Ectodermal cell (in vitro differentiated cells): ENCODE measurements around the gene NRG3.

ENCODE experiments used
- H3K27ac ChIP-seq: 2 replicates; pipeline ENCODE4 v1.7.0; 2013; ENCODE audit warnings: mild to moderate bottlenecking, low read depth, low read length; ENCODE audit not compliant: insufficient read depth, poor library complexity, severe bottlenecking
- H3K27me3 ChIP-seq: 2 replicates; pipeline ENCODE4 v1.7.0; 2013; ENCODE audit warnings: mild to moderate bottlenecking, low read length; ENCODE audit not compliant: insufficient read depth, control insufficient read depth, poor library complexity, severe bottlenecking
- H3K36me3 ChIP-seq: one replicate; pipeline ENCODE4 v1.7.0; 2013; ENCODE audit warnings: low read length; ENCODE audit not compliant: control insufficient read depth, insufficient read depth
- H3K4me1 ChIP-seq: one replicate; pipeline ENCODE4 v1.7.0; 2013; ENCODE audit warnings: low read length; ENCODE audit not compliant: control insufficient read depth, insufficient read depth
- H3K4me3 ChIP-seq: 2 replicates; pipeline ENCODE4 v1.7.0; 2013; ENCODE audit warnings: low read depth, low read length, control low read depth; ENCODE audit not compliant: insufficient read depth
- H3K9me3 ChIP-seq: 2 replicates; pipeline ENCODE4 v1.7.0; 2013; ENCODE audit warnings: mild to moderate bottlenecking, low read length, moderate library complexity; ENCODE audit not compliant: control insufficient read depth
- WGBS, 2 experiments: methylation state at CpG; one replicate each; pipeline ENCODE4 v1.1.7; 2013; ENCODE audit warnings: missing lambda C conversion rate in 2 of 2; 5-methylcytosine and 5-hydroxymethylcytosine counted together

NRG3 gene

DNA sequence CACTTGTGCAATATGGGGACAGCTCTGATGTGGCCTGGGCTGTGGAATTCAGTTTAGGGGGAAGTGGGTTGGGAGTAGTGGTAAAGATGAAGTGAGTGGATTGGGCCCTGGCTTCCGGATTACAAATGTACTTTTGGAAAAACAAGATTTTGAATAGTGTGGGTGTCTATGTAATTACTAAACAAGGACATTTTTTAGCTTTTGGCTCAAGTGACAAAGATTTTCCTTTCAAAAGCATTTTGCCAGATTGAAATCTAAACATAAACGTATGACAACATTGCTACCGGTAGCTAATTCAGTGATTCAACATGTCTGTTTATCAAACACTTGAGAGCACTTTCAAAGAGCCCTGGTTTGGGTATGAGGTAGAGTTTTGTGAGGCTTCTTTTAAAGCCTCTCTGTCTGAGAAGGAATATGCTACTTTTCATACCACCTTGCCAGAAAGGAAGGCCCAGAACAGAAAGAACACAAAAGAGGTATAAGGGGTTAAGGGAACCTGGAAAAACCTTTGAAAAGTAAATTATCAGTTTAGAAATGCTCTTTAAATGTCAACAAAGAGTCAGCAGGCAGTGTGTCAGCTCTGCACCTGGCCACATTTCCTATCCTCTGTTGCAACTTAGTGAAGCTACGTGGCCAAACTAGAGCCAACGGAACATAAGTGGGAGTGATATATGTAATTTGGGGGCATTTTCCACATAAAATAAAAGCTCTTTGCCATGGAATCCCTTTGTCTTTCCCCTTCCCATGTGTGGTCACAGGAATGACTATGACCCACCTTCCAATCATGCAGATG is 516.1 kb downstream of the NRG3 start:
- 89 to 100% methylated on average over 3 to 5 of the region's 5 CpGs for WGBS, 2 experiments
- Histone ChIP-seq H3K4me3 (no peak overlapping the region), H3K9me3 (no peaks in the 10 kb centered on the region), H3K27ac (no peak overlapping the region), H3K27me3 (no peaks in the 10 kb centered on the region), H3K36me3 (no peaks in the 10 kb centered on the region), H3K4me1 (no peaks in the 10 kb centered on the region)

DNA sequence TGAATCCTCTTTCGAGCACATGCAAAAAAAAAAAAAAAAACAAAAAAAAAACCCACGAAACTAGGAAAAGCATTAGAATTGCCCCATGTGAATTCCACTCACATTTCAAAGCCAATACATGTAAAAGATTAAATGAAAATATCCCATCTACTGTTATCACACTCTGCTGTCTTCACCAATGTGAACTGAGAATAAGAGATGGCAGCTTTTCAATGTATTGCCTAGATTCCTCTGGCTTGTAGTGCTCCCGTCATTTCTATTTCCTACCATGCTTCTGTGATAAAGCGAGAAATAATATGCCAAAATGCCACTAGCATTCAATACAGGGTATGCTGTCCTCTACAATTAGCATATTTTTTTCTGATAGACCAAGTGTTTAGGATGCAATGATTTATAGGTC is 517.0 kb downstream of the NRG3 start:
- Histone ChIP-seq H3K9me3 (no peaks in the 10 kb centered on the region), H3K4me3 (no peak overlapping the region), H3K36me3 (no peaks in the 10 kb centered on the region), H3K4me1 (no peaks in the 10 kb centered on the region), H3K27ac (no peak overlapping the region), H3K27me3 (no peaks in the 10 kb centered on the region)
- WGBS, 2 experiments = 90 to 97% methylated on average over 3 of the region's 4 CpGs

DNA sequence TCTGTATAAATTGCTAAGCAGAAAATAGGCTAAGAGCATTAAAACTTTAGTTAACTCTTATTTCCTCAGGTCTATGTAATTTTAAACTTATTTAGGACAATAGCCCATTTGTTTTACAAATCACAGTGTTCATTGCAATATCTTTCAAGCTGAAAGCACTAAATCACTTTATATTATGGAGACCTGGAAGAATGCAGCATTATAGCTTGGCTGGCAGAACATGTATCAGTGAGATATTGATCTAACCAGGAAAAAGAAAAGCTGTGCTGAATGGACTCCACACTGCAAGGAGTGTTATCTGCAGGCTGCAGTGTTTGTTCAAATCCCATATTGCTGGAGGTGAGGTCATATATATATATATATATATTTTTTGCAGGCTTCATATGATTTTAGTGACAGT is 517.5 kb downstream of the NRG3 start:
- Histone ChIP-seq H3K36me3 (no peaks in the 10 kb centered on the region), H3K27me3 (no peaks in the 10 kb centered on the region), H3K4me1 (no peaks in the 10 kb centered on the region), H3K9me3 (no peaks in the 10 kb centered on the region), H3K27ac (no peak overlapping the region), H3K4me3 (no peak overlapping the region)

DNA sequence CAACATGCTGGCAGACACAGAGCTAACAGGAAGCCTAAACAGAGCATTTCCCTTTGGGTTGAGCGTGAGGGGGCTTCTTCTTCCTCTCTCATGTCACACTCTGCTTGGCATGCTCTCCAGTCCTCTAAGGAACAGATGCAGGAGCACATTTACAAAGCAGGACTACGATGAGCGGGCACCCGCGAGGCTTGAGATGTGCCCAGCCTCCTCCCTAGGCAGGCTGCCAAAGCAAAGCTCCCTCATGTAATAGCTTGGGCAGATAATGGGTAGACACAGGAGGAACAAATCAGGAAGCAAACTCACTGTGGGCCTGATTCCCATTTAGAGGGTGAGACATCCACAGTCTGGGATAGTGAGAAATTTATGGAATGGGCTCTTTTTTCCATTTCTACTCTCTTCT is 519.1 kb downstream of the NRG3 start:
- Histone ChIP-seq H3K27ac (no peak overlapping the region), H3K9me3 (no peaks in the 10 kb centered on the region), H3K36me3 (no peaks in the 10 kb centered on the region), H3K4me1 (peaks cover 7% of the 10 kb centered on the region), H3K4me3 (no peak overlapping the region), H3K27me3 (no peaks in the 10 kb centered on the region)
- WGBS, 2 experiments = 98 to 99% methylated on average over 5 of the region's 5 CpGs

DNA sequence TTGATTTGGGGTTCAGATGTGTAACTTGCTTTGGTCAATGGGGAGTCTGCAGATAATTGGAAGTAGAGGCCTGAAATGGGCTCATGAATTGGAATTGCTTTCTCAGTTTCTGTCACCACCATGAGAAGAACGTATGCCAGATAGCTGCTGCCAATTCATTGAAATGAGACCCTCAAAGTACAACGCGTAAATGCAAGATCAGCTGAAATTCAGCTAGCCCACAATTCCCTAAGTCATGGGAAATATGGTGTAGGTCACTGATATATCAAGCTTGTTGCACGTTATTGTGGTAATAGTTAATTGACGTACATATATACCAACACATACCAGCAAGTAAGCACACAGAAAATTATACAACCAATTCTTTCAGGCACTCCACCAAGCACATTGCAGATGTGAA is 520.0 kb downstream of the NRG3 start:
- Histone ChIP-seq H3K9me3 (no peaks in the 10 kb centered on the region), H3K36me3 (no peaks in the 10 kb centered on the region), H3K27me3 (no peaks in the 10 kb centered on the region), H3K4me3 (no peak overlapping the region), H3K27ac (no peak overlapping the region), H3K4me1 (peaks cover 7% of the 10 kb centered on the region)
- 92 to 98% methylated on average over 5 of the region's 5 CpGs for WGBS, 2 experiments

DNA sequence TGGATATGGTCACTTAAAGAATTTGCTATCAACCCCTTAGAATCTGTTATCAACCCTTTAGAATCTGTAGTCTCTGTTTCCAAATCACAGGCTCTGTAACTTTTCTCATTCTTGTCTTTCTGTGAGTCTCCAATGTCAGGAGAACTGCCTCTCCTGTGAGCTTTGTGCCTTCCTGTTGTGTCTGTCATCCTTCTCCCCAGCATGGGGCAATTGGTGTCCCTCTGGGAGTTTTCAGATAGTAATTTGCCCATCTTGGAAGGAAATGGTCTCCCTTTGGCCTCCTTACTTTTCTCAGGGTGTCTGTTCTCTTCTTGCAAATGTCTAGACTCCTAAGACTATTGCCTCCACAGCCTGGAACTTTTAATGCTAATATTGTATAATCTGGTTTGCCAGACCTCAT is 521.9 kb downstream of the NRG3 start:
- no peak overlapping the region for H3K27ac ChIP-seq

DNA sequence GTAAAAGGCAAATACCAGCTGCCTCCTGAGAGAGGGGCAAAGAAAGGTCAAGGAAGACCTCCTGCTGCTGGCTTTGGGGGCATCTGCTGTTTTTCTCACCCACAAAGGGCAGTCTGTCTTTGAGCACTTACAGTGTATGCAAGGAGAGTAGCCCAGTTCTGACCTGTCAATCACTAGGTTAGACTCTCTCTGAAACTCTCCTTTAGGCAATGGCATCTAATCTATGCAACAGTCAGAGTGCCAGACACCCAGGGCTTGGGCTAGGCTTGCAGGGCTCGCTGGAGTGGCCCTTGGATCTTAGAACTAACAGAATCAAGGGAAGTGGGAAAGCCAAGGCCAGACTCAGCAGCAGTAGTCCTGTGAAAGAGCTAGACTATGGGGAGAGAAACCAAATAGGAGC is 522.9 kb downstream of the NRG3 start:
- Histone ChIP-seq H3K27ac (no peak overlapping the region), H3K4me3 (no peak overlapping the region), H3K4me1 (peaks cover 7% of the 10 kb centered on the region), H3K27me3 (no peaks in the 10 kb centered on the region), H3K36me3 (no peaks in the 10 kb centered on the region), H3K9me3 (no peaks in the 10 kb centered on the region)
- WGBS, 2 experiments = 35 to 44% methylated on average over 1 of the region's 1 CpG

More for the DNA sequence above, 521.9 kb downstream of the NRG3 start:
- Histone ChIP-seq H3K4me3 (no peak overlapping the region), H3K9me3 (no peaks in the 10 kb centered on the region), H3K36me3 (no peaks in the 10 kb centered on the region), H3K4me1 (peaks cover 7% of the 10 kb centered on the region), H3K27me3 (no peaks in the 10 kb centered on the region)

DNA sequence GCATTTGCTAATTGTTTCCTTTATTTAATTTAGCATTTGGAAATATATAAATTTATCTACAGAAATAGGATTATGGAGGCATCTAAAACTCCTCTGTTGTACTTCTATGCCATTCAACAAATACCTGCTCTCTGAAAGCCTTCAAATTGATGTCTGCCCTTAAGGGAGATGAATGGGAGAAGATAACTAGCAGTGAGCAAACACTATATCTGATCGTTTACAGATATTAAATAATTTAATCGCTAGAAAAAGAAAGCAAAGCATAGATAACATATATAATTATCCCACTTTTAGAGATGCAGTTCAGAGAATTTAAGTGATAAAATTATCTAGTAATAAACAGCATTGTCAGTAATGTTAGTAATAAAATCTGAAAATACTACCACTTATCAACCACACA is 524.9 kb downstream of the NRG3 start:
- Histone ChIP-seq H3K27me3 (no peaks in the 10 kb centered on the region), H3K27ac (no peak overlapping the region), H3K36me3 (no peaks in the 10 kb centered on the region), H3K4me1 (peaks cover 7% of the 10 kb centered on the region), H3K4me3 (no peak overlapping the region), H3K9me3 (no peaks in the 10 kb centered on the region)
- no CpG with 5 or more reads among the region's 2 CpGs for WGBS, 2 experiments

DNA sequence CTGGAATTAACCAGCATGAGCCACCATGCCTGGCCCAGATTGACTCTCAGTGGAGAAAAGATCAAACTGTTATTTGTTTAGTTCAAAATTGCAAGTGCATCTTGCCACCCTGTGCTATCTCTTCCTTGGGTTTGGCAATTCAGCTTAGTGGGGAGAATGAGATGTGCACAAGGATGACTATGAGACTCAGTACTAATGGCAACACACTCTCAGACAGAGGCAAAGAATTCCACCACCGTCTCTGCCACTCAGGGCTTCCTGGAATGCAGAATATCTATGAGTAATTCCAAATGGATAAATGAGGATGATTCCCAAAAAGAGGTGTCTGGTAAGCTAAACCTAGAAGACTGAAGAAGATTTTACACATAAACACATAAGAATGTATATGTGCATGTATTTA is 525.8 kb downstream of the NRG3 start:
- Histone ChIP-seq H3K4me3 (no peak overlapping the region), H3K9me3 (no peaks in the 10 kb centered on the region), H3K36me3 (no peaks in the 10 kb centered on the region), H3K27ac (no peak overlapping the region), H3K4me1 (peaks cover 7% of the 10 kb centered on the region), H3K27me3 (no peaks in the 10 kb centered on the region)
- 86 to 88% methylated on average over 1 of the region's 1 CpG for WGBS, 2 experiments

DNA sequence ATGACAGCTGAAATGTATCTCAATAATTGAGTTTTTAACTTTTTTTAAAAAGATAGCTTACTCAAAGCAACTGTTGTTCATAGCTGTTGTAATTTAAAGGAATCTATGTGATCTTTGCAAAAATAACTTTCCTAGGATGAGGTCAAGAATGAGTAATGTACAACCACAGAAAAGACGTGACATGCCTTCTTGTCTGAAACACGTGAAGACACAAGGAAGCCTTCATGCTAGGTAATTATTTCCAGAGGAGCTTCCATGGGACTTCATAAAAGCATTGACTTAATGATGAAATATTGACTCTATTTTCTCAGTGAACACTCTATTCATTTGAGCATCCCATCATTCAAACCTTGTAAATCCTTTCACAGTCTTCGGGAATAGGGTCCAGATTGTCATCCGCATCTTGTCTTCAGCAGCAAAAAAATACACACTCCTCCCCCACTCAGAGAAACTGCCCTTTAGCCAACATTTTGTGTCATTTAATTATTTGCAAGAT is 528.0 kb downstream of the NRG3 start:
- WGBS, 2 experiments = 94 to 100% methylated on average over 4 of the region's 4 CpGs
- no peak overlapping the region for H3K4me3 ChIP-seq
- H3K36me3 ChIP-seq = no peaks in the 10 kb centered on the region
- no peaks in the 10 kb centered on the region for H3K9me3 ChIP-seq
- H3K4me1 ChIP-seq = peaks cover 5% of the 10 kb centered on the region
- H3K27ac ChIP-seq = no peak overlapping the region
- no peaks in the 10 kb centered on the region for H3K27me3 ChIP-seq
